ENCODE results near the gene MICALL2.
A peak's percentile ranks its signal among the peaks of the same experiment; 100 is the strongest.

MICALL2 gene

DNA sequence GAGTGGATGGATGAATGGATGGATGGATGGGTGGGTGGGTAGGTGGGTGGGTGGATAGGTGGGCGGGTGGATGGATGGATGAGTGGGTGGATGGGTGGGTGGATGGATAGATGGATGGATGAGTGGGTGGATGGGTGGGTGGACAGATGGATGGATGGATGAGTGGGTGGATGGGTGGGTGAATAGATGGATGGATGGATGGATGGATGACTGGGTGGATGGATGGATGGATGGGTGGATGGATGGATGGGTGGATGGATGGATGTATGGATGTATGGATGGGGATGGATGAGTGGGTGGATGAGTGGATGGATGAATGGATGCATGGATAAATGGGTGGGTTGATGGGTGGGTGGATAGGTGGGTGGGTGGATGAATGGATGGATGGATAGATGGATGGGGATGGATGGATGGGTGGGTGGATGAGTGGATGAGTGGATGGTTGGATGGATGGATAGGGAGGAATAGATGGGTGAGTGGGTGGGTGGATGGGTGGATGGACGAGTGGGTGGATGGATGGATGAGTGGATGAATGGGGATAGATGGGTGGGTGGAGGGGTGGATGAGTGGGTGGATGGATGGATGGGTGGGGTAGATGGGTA, 43.8 kb downstream of the MICALL2 start:
- no peak for DNase-seq (ENCODE audit: low read depth)

DNA sequence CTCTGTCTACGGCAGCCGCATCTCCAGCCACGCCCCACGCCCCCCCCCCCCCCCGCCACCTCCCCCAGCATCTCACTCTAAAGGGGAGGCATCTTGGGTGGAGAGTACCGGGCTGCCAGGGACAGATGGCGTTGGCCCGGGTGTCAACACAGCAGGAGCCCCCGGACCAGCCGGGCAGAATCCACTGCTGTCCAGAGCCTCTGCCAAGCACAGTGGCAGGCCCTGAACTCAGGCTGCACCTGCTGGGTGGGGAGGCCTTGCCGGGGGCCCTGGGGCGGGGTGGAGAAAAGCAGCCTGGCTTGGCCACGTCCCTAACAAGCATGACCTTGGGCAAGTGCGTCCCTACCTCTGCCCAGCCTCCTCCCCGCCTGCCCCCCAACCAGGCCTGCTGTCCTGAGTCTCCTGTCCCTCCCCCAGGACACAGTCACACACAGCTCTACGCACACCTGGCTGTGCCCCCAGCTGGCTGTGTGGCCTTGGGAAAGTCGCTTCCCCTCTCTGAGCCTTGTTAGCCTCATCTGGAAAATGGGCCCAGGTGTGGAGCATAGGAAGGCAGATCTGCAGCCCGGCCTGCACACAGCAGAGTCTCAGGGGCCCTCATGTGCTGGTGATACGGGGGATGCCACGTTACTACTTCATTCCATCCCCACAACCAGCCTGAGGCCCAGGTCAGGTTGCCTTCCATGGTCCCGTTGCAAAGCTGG, 45.2 kb downstream of the MICALL2 start:
- no peak for DNase-seq (ENCODE audit: low read depth)

DNA sequence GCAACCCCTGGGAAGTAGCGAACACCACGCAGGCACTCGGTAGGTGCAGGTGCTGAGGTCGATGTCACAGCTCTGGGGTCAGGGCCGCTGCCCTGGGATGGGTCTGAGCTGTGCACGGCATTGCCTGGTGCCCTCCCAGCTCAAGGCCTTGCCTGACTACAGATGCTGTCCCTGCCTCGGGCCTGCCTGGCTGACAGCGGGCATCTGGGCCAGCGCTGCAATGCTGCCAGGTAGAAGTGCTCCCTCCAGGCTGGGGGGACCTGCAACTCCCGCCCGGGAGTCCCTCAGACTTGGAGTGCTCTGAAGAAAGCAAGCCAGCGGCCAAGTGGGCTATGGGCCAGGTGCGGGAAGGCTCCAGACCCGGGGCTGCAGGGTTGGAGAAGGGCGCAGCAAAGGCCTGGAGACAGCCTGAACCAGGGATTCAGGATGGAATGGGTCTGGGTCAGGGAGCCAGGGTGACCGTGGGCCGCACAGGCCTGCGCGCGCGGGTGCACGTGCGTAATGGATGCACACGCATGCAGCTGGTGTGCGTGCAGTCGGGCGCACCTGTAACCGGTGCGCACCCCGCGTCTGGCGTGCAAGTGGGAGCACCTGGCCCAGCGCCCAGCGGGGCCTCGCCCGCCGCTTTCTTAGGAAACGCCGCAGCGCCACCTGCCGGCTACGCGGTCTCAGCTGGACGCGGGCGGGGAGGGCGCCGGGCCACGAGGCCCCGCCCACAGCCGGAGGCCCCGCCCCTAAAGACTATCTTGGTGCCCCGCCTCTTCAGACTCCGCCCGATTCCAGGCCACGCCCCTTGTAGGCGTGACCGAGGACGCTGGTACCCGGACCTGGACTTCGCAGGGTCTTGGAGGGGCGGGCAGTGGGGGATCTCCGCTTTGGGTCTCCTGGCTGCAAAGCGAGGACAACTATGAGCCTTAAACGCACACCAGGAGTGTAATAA, 46.7 kb downstream of the MICALL2 start:
- peak; percentile 74 for DNase-seq (ENCODE audit: low read depth)

DNA sequence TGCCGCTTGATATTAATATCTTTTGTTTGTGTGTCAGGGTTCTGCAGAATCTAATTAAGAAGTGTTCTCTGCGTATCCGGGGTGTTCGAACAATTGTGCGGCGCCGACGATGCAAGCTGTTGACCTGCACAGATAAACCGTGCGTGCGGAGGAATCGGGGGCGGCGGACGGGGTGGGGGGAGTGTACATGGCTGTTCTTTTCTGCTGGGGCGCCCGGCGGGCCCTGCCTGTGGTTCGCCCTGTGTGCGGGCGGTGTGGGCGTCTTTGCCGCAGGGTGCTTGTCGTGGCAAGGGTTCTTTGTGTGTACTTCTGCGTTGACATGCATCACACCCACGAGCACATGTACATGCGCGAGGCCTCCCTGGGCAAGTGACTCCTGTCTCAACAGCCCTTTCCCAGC, 47.9 kb downstream of the MICALL2 start:
- DNase-seq (ENCODE audit: low read depth), result no peak

DNA sequence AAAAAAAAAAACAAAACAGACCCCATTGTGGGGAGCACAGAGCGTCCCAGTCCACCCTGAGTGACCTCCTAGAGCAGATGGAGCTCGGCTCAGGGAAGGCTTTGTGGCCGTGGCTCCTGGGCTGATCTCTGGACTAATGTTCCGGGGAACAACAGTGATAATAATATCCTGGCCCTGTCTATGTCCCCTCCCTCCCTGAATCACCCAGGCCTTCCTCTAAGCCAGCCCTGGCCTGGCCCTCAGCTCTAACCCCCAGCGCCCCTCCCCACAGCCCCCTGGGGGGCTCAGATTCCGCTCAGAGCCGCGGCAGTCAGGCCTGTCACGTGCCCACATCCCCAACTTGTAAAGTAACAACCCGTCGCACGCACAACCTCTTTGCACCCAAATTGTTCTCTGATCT, 48.3 kb downstream of the MICALL2 start:
- DNase-seq (ENCODE audit: low read depth), result no peak

DNA sequence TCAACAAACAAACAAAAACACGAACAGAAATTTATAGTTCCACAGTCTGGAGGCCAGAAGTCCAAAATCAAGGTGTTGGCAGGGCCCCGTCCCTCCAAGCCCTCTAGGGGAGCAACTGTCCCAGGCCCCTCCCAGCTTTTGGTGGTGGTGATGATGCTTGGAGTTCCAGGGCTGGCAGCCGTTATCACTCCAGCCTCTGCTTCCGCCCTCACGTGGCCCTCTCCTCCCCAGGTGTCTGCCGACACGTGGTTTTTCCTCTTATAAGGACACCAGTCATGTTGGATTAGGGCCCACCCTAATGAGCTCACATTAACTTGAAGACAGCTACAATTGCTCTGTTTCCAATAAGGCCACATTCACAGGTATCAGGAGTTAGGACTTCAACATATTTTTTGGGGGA, 49.7 kb downstream of the MICALL2 start:
- DNase-seq (ENCODE audit: low read depth), result no peak

DNA sequence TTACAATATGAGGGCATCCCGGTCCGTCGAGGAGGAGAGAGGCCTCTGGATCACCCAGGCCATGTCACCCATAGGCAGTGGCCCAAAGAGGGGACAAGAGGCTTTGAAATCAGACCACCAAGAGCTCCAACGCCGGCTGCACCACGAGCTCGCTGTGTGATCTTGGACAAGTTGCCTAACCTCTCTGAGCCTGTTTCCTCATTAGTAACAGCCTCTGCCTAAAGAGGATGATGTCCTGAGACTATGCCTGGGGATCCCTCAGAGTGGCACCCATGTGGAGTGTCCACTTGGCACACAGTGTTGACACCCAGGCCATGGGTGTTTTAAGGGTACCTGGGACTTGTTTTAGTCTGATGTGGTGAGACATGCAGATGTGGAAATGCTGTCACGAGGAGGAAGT, 50.8 kb downstream of the MICALL2 start:
- no peak for DNase-seq (ENCODE audit: low read depth)

DNA sequence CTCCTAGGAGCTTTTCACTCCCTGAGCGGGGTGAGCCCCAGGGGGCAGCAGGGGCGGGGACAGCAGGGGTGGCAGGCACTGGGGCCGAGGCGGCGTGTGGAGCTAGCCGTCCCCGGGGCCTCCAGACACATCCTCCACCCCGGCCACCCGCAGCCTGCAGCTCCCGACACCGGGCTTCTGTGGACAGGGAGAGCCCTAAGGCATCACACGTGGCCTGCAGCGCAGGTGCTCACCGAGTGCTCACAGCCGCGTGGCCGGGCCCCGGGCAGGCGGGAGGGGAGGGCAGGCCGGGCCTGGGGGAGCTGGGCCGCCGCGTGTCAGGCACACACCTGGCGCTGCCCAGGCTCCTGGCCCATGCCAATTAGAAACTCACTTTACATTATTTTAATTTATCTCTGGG, 51.4 kb downstream of the MICALL2 start:
- DNase-seq (ENCODE audit: low read depth), result no peak

DNA sequence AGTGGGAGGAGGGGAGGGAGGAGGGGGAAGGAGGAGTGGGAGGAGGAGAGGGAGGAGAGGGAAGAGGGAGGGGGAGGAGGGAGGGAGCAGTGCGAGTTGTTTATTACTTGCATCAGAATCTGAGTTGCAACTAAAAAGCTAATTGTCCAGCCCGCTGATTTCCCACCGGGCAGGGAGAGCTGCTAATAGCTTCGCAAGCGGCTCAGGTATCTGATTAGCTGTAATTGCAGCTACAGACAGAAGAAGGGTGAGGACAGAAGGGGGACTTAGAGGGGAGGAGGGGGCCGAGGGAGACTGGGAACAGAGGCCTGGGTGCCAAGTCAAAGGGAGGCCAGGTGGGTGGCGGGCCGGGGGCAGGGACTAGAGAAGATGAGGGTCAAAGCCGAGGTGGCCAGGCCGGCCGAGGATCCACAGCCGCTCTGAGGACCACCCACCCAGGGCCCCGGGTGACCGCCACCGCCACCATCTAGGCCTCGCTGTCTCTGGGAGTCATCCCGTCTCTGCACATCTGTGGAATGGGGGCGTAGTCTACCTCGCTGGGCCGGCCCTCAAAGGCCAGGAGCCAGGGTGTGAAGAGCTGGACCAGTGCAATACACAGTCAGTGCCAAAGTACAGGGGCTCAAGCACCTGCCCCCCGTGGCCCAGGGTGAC, 54.2 kb downstream of the MICALL2 start:
- no peak for DNase-seq (ENCODE audit: low read depth)

DNA sequence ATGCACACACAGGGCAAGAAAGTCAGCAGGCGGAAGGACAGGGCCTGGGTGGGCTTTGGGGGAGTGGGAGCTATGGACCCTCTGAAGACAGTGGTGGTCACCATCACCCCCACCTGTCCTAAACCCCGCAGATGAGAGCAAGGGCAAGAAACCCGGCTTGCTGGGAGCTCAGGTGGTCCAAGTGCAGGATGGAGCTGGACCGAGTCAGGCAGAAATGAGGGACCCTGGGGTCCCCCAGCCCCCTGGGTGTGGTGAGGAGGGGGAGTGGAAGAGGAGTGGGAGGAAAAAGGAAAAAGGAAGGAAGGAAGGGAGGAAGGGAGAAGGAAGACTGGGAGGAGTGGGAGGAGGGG, 54.8 kb downstream of the MICALL2 start:
- no peak for DNase-seq (ENCODE audit: low read depth)

DNA sequence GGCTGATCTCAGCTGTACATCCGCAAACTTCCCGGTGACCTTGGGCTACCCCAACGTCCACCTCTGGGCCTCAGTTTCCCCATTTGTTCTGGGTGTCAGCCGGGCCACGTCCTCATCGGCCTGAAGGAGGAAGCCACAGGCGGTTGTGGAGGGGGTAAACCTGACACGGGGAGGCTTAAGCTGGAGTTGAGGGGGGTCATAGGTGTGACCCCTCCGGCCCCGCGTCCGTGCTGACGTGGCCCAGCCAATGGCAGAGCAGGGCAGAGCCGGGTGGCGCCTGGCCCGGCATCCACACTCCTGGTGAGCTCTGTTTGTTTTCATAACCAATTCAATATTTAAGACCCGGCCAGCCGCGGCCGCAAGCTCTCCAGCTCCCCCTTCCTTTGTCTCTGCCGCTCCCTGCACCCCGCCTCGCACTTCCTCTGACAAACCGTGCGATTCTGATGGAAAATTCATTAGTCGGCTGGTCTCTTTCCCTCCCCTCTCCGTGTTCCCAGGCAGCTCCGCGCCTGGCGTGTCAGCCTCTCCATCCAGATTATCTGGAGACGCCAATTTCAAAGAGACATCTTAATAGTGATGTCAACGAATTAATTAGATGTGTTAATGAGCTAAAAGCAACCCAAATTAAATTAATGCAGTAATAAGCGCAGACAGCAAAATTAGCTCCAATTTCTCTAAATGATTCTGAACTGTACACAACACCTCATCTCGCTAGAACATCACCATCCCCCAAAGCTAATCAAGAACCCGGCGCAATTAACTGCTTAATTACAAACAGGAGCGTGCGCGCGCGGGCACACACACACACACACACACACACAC, 55.4 kb downstream of the MICALL2 start:
- peak; percentile 70 for DNase-seq (ENCODE audit: low read depth)

DNA sequence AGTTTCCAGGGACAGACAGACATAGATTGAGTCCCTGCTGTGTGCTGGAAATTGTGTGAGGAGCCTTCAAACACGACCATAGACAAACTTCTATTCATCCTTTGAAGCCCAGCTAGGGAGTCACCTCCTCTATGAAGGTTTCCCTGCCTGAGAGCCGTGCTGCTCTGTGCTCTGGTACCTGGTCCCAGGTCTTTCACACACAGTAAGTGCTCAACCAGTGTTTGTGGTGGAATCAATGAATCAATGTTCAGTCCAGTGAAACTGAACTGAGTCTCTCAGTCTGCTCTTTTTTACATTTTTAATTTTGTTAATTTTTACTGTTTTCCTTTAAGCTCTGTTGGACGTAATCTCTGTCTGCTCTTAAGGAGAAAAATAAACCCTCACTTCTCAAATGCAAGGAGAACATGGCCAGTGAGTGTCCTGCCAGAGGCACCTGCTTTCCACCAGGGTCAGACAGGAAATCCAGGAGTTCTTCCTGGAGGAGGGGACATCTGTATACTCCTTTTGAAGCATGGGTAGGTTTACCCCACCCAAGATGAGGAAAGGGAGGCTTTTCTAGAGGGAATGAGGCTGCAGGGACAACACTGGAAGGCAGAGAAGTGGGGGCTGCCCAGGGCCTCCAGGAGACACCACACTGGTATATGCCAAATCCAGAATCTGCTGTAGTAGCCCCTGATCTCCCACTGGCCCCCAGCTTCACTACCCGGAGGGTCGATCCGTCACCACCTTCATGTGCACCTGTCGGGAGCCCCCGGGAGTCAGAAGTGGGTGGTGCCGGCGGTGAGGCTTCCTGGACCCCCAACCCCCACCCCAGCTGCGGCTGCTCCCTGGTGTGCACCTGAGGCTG, 56.3 kb downstream of the MICALL2 start:
- DNase-seq (ENCODE audit: low read depth), result no peak

DNA sequence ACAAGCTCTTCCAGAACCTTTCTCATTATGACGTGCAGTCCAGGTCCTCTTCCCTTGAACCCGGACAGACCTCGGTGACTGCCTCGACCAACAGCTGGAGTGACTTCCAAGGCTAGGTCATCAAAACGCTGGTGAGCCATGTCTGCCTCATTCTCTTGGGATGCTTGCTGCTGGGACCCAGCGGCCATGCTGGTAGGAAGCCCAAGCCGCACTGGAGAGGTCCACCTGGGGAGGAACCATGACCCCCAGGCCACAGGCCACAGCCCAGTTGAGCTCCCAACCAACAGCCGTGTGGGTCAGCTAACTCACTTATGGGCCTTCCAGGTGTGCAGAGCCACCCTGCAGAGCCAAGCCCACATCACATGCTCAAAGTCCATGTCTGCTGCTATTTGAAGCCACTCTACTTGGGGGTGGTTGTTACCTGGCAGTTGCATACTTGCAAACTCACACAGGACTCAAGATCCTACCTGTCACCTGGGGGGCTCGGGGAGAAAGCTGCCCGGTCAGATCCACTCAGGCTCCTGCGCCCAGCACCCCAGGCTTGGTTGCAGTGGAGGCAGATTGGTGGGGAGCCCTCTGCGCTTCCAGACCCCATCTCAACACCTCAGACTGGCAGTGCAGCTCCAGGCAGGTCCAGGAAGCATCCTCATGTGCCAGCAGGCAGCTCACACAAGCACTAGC, 57.0 kb downstream of the MICALL2 start:
- DNase-seq (ENCODE audit: low read depth), result no peak

DNA sequence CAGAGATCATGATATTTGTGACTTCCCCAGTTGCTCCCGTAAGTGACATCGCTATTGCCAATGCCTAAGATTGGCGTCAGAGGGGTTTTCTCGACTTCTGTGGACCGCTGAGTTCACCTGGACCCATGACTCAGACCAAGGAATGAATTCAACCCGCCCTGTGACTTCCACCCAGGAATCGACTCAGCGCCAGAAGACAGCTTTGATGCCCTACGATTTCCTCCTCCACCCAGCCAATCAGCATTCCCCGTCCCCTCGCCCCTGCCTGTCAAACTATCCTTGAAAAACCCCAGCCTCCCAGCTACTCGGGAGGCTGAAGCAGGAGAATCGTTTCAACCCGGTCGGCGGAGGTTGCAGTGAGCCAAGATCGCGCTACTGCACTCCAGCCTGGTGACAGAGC, 58.3 kb downstream of the MICALL2 start:
- DNase-seq (ENCODE audit: low read depth), result no peak

DNA sequence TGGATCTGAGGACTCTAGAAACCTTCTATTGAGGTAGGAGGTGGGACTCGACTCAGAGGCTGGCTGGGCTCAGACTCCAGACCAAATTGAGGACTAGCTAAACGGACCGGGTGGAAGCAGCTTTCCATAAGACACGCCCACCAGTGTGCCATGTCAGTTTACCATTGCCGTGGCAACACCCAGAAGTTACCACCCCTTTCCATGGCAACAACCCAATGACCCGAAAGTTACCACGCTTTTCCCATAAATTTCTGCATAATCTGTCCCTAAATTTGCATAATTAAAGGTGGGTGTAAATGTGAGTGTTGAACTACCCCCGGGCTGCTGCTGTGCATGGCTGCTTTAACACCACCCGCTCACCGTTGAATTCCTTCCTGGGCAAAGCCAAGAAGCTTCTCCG, 58.9 kb downstream of the MICALL2 start:
- DNase-seq (ENCODE audit: low read depth), result no peak

DNA sequence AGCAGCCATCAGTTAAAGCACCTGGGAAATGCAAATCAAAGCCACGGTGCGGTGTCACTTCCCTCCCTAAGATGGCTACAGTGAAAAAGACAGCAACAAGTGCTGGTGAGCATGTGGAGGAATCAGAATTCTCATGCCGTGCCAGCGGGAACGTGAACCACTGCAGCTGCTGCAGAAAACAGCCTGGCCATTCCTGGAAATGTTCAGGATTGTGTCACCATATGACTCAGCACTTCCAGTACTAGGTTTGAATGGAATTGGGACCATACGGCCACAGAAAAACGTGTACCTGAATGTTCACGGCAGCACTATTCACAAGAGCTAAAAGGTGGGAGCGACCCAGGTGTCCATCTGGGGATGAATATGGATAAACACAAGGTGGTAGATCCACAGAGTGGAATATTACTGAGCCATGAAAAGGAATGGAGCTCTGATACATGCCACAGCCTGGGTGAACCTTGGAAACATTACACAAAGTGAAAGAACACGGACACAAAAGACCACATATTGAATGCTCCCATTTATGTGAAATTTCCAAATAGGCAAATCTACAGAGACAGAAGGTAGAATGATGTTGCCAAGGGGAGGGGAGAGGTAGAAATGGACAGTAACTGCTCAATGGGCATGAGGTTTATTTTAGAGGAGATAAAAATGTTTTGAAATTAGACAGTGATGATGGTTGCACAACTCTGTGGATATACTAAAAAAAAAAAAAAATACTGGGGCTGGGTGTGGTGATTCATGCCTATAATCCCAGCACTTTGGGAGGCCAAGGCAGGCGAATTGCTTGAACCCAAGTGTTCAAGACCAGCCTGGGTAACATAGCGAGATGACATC, 61.6 kb downstream of the MICALL2 start:
- DNase-seq (ENCODE audit: low read depth), result peak; percentile 80

DNA sequence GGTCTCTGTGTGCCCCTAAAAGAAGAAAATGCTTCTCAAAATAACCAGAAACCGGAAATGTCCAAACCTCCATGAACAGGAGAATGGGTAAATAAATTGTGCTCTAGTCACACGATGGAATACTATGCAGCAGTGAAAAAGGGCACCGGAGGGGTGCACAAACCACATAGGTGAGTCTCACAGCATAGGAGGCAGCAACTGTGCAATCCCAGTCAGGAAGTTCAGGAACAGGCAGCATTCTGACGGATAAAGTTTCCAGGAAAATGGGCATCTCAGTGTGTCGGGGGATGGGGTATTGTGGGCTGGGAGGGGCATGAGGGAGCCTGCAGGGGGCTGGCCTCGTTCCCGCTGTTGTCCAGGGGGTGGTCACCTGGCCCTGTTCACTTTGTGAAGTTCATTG, 63.1 kb downstream of the MICALL2 start:
- no peak for DNase-seq (ENCODE audit: low read depth)

DNA sequence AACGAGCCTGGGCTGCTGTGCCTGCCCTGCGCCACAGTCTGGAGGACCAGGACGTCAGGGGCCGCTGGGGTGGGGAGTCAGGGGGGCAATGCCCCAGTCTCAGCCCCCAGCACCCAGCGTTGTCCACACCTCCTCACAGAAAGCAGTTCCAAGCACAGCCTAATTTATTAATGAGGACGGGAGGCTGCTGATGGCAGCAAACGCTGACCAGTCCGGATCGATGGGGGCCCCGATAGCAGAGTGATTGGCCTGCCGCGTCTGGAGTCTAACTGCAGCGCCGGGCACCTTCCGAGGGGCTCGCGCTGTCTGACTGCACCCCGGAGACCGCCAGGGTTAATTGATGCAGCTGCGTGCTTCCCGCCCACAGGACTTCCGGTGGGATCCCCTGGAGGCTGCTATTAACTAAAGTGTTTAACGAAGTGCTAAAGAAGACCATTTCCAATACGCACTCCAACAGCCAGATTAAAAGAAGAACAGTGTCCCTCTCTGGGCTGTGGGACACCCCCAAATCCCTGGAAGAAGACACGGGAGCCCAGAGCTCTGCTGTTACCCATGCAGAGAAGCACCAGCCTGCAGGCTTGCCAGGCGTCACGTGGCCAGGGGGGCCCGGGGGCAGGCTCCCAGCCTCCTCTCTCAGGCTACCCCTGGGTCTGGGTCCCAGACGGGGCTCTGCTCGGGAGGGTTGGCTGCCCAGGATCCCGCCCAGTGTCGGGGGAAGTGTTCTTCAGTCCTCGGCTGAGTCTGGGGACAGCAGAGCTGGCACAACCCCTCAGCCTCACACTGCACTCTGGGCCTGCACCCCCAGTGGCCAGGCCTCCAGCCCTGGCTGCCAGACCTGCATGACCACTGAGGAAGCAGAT, 63.8 kb downstream of the MICALL2 start:
- no peak for DNase-seq (ENCODE audit: low read depth)

Data from EH (cell line).